Endothelial cell of umbilical vein (primary cell): Measurements from ENCODE around the gene DOLPP1. TPM values are rescaled to one million over a fixed set of nuclear protein-coding genes. Genes with fewer than 3 reads are reported as not detected.

Experiments
- BruUV-seq: library from RNA; stranded (reverse); fragments of 400-500 nt; replicated peaks from 2 replicates; lab custom pipeline; 2021; lab: Mats Ljungman, UMichigan
- CTCF ChIA-PET: fragments of 300-600, 350-600 bp; sonication (Branson Sonifier 250); formaldehyde crosslinking; loops from one replicate; lab custom pipeline; 2021; ENCODE audit warnings: antibody characterized with exemption, inconsistent platforms; lab: Charles Lee
- POLR2A ChIA-PET: fragments of 300-600, 350-600 bp; sonication (Branson Sonifier 250); formaldehyde crosslinking; loops from one replicate; lab custom pipeline; 2021; ENCODE audit warnings: antibody characterized with exemption, inconsistent platforms; lab: Charles Lee
- DNase-seq: peaks from one replicate; pipeline ENCODE4 v3.0.0-alpha.2; 2011; ENCODE audit warnings: low read depth, low spot score
- FAIRE-seq: peaks from 2 replicates; lab custom pipeline; 2011; peaks lifted over from hg19 to GRCh38; lab: Jason Lieb, UNC
- H2AFZ ChIP-seq: 2 replicates; pipeline ENCODE4 v1.6.0; 2012; ENCODE audit warnings: low read depth, low read length, control low read depth, inconsistent platforms
- H3K27ac ChIP-seq: 2 replicates; pipeline ENCODE4 v1.5.1; 2011; ENCODE audit warnings: low read depth, mild to moderate bottlenecking, control low read depth, low read length, moderate library complexity; ENCODE audit not compliant: insufficient read depth
- H3K27me3 ChIP-seq, 2 experiments: 2 replicates each; pipeline versions ENCODE4 v1.6.0 to v1.6.1; 2011; ENCODE audit warnings: low read length in 2 of 2, mixed read lengths in 1 of 2; ENCODE audit not compliant: control insufficient read depth in 2 of 2, insufficient read depth in 2 of 2
- H3K36me3 ChIP-seq, 2 experiments: 2 replicates in 1 of 2; 3 replicates in 1 of 2; pipeline ENCODE4 v1.5.1; 2011; ENCODE audit warnings: low read length in 2 of 2, mild to moderate bottlenecking in 1 of 2, moderate library complexity in 1 of 2; ENCODE audit not compliant: control insufficient read depth in 2 of 2, insufficient read depth in 2 of 2; ENCODE audit errors: extremely low read depth in 1 of 2
- H3K4me1 ChIP-seq: 3 replicates; pipeline ENCODE4 v1.5.1; 2011; ENCODE audit warnings: mild to moderate bottlenecking, low read length; ENCODE audit not compliant: control insufficient read depth, insufficient read depth; ENCODE audit errors: extremely low read depth
- H3K4me2 ChIP-seq: 2 replicates; pipeline ENCODE4 v1.6.1; 2011; ENCODE audit warnings: low read length, control low read depth, mixed read lengths; ENCODE audit not compliant: insufficient read depth
- H3K4me3 ChIP-seq, 3 experiments: fragments of 200-600 bp in 1 of 3; sonication (generic), shearing (Covaris generic) in 1 of 3; replicated peaks in 1 of 3; 2 replicates each; pipeline ENCODE4 v1.5.1; 2011 to 2016; ENCODE audit warnings: control low read depth in 3 of 3, low read length in 3 of 3, mild to moderate bottlenecking in 2 of 3, inconsistent platforms in 1 of 3, low read depth in 1 of 3, moderate library complexity in 1 of 3; ENCODE audit not compliant: insufficient read depth in 1 of 3
- H3K79me2 ChIP-seq: 2 replicates; pipeline ENCODE4 v1.6.0; 2012; ENCODE audit warnings: low read length, inconsistent platforms; ENCODE audit not compliant: control insufficient read depth, insufficient read depth
- H3K9ac ChIP-seq: replicated peaks from 2 replicates; pipeline ENCODE3; 2011; ENCODE audit warnings: low read length, control low read depth; ENCODE audit not compliant: insufficient read depth; ENCODE audit errors: extremely low read depth
- H3K9me1 ChIP-seq: replicated peaks from 3 replicates; pipeline ENCODE4 v1.6.0; 2011; ENCODE audit warnings: mild to moderate bottlenecking, low read length; ENCODE audit not compliant: control insufficient read depth, insufficient read depth; ENCODE audit errors: extremely low read depth
- H3K9me3 ChIP-seq: replicated peaks from 2 replicates; pipeline ENCODE4 v1.5.1; 2012; ENCODE audit warnings: low read length, inconsistent platforms; ENCODE audit not compliant: control insufficient read depth, insufficient read depth
- H4K20me1 ChIP-seq: replicated peaks from 2 replicates; pipeline ENCODE3; 2011; ENCODE audit warnings: mild to moderate bottlenecking, low read length; ENCODE audit not compliant: control insufficient read depth, insufficient read depth; ENCODE audit errors: extremely low read depth
- EZH2 ChIP-seq: IDR thresholded peaks from 2 replicates; pipeline ENCODE4 v1.6.1; 2012; ENCODE audit warnings: borderline replicate concordance, low read depth, mild to moderate bottlenecking, moderate library complexity, low read length, inconsistent platforms; ENCODE audit not compliant: severe bottlenecking
- FOS ChIP-seq: IDR thresholded peaks from 2 replicates; pipeline ENCODE4 v1.6.1; 2011; ENCODE audit warnings: mild to moderate bottlenecking, low read length, moderate library complexity, borderline replicate concordance; ENCODE audit not compliant: insufficient read depth
- GATA2 ChIP-seq: IDR thresholded peaks from 2 replicates; pipeline ENCODE4 v1.7.0; 2011; ENCODE audit warnings: low read depth, mild to moderate bottlenecking, moderate library complexity, mixed read lengths, low read length; ENCODE audit not compliant: insufficient read length, insufficient read depth
- JUN ChIP-seq: IDR thresholded peaks from 2 replicates; pipeline ENCODE4 v1.6.1; 2011; ENCODE audit warnings: borderline replicate concordance, low read depth; ENCODE audit not compliant: insufficient read length, insufficient read depth
- MYC ChIP-seq: IDR thresholded peaks from one replicate; pipeline ENCODE4 v1.6.1; 2011; ENCODE audit warnings: mild to moderate bottlenecking, low read depth, low read length
- POLR2A ChIP-seq: IDR thresholded peaks from 2 replicates; pipeline ENCODE4 v1.6.1; 2012; ENCODE audit warnings: low read depth, mild to moderate bottlenecking, control low read depth, low read length
- POLR2AphosphoS5 ChIP-seq: IDR thresholded peaks from 2 replicates; pipeline ENCODE4 v1.6.1; 2012; ENCODE audit warnings: low read depth, mild to moderate bottlenecking, control low read depth, low read length, moderate library complexity; ENCODE audit not compliant: insufficient read depth
- dilution Hi-C: fragments of 300-500 bp; cut with MboI; formaldehyde crosslinking; loops from one replicate; pipeline ENCODE4 v1.15.0; 2019; ENCODE audit warnings: low sequenced_read_pairs; ENCODE audit not compliant: extremely low pct_ligation_motif_present
- intact Hi-C: fragments of 100-400 bp; cut with micrococcal nuclease; formaldehyde crosslinking; loops from one replicate; pipeline ENCODE4 v1.10.0; 2022
- polyA plus RNA-seq, 4 experiments: library from polyadenylated mRNA; depleted of rRNA in 3 of 4; stranded (reverse) in 3 of 4; unstranded in 1 of 4; fragments of >200 nt; gene quantifications; 2 replicates each; pipeline versions ENCODE4 v1.2.1 to v1.2.3, GENCODE V29; 2011 to 2012; ENCODE audit warnings: missing spikeins in 1 of 4
- total RNA-seq: library from RNA; stranded (reverse); gene quantifications from 2 replicates; pipeline ENCODE4 v1.2.3, GENCODE V29; 2021
- TF ChIP-seq, protein P1 (sequence below): IDR thresholded peaks from 2 replicates; pipeline ENCODE4 v1.6.1; 2011; ENCODE audit not compliant: insufficient read depth, insufficient read length
- TF ChIP-seq, protein P2 (sequence below), 2 donors: IDR thresholded peaks; 1 replicate in 1 of 2; 2 replicates in 1 of 2; pipeline ENCODE4 v1.5.1; 2011; ENCODE audit warnings: low read length in 2 of 2, mild to moderate bottlenecking in 2 of 2, moderate library complexity in 2 of 2, control low read depth in 1 of 2, inconsistent platforms in 1 of 2, low read depth in 1 of 2; ENCODE audit not compliant: insufficient read depth in 1 of 2; ENCODE audit errors: extremely low read depth in 1 of 2

DOLPP1 gene
- total and polyA plus RNA-seq, 2 donors (not counting 3 experiments of a cell fraction or from before 2014, with no cell fraction given): 17.7 to 28.3 TPM

DNA sequence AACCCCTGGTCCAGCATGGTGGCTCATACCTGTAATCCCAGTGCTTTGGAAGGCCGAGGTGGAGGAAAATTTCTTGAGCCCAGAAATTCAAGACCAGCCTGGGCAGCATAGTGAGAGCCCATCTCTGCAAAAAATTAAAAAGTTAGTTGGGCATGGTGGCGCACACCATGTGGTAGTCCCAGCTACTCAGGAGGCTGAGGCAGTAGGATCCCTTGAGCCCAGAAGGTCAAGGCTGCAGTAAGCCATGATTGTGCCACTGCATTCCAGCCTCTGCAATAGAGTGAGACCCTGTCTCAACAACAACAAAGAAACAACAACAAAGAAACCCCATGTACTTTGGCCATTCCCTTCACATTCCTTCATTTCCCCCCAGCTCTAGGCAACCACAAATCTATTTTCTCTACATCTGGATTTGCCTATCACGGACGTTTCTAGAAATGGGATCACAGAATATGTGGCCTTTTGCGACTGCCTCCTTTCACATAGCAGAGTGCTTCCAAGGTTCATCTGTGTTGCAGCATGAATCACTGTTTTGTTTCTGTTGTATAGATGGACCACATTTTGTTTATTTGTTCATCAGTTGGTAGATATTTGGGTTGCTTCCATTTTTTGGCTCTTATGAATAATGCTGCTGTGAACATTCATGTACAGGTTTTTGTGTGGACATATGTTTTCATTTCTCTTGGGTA, 26.6 kb upstream of the DOLPP1 start:
- DNase-seq: no peak

More for the DNA sequence above, 26.6 kb upstream of the DOLPP1 start:
- Histone ChIP-seq H4K20me1 (no peaks in the 10 kb centered on the region), H3K4me2 (no peak overlapping the region), H3K9me1 (no peaks in the 10 kb centered on the region), H3K4me3 (no peak overlapping the region), H3K4me1 (peaks cover 1% of the 10 kb centered on the region), H3K27me3 (no peaks in the 10 kb centered on the region), H3K36me3 (peaks cover 0 to 10% of the 10 kb centered on the region in 2 experiments), H3K27ac (no peak overlapping the region), H3K9ac (no peak overlapping the region), H2AFZ (no peak overlapping the region), H3K79me2 (no peaks in the 10 kb centered on the region), H3K9me3 (no peaks in the 10 kb centered on the region)
- FAIRE-seq: no peak
- dilution Hi-C loops (no loop called here), intact Hi-C loops (no loop called here)
- TF ChIP-seq EZH2 (no peak), FOS (no peak), POLR2AphosphoS5 (no peak), MYC (no peak), JUN (no peak), POLR2A (no peak), GATA2 (no peak)
- TF ChIP-seq, protein P1, sequence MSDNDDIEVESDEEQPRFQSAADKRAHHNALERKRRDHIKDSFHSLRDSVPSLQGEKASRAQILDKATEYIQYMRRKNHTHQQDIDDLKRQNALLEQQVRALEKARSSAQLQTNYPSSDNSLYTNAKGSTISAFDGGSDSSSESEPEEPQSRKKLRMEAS: no peak
- TF ChIP-seq, protein P2, sequence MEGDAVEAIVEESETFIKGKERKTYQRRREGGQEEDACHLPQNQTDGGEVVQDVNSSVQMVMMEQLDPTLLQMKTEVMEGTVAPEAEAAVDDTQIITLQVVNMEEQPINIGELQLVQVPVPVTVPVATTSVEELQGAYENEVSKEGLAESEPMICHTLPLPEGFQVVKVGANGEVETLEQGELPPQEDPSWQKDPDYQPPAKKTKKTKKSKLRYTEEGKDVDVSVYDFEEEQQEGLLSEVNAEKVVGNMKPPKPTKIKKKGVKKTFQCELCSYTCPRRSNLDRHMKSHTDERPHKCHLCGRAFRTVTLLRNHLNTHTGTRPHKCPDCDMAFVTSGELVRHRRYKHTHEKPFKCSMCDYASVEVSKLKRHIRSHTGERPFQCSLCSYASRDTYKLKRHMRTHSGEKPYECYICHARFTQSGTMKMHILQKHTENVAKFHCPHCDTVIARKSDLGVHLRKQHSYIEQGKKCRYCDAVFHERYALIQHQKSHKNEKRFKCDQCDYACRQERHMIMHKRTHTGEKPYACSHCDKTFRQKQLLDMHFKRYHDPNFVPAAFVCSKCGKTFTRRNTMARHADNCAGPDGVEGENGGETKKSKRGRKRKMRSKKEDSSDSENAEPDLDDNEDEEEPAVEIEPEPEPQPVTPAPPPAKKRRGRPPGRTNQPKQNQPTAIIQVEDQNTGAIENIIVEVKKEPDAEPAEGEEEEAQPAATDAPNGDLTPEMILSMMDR (IDR thresholded peaks at IDR 0.05; ENCODE audit: extremely low read depth in 1 of 2, insufficient read depth in 1 of 2, low read depth in 1 of 2, low read length in 2 of 2): no peak
- POLR2A ChIA-PET: interaction anchor here (0.7 kb wide), 1 partner anchor 1854 kb away, joined by 4 read pairs; no protein-coding TSS in a partner anchor
- CTCF ChIA-PET: no interaction called here
- no TSS peak for BruUV-seq
